Myocyte (in vitro differentiated cells): ENCODE data around the gene DNASE2B. TPM values are rescaled to one million over a fixed set of nuclear protein-coding genes. Genes with fewer than 3 reads are reported as not detected.
"Not testable (repeated sequence)": the region's sequence is repeated elsewhere in the genome, so short reads cannot be mapped to it uniquely, and the experiment has no call there.

Source experiments
- DNase-seq: peaks from one replicate; pipeline ENCODE4 v3.0.0-alpha.2; 2012; ENCODE audit warnings: low read depth
- total RNA-seq: library from RNA; depleted of rRNA; stranded (reverse); fragments of >200 nt; gene quantifications from 2 replicates; pipeline ENCODE4 v1.2.3, GENCODE V29; 2014

The DNASE2B gene
- total RNA-seq, 1 donor from 2014 or later = not detected

GRCh38 chr1:84442747-84443646, 44.7 kb downstream of the DNASE2B start:
- not testable (repeated sequence) for DNase-seq

GRCh38 chr1:84448704-84449103, 50.4 kb downstream of the DNASE2B start:
- DNase-seq = not testable (repeated sequence)

DNA sequence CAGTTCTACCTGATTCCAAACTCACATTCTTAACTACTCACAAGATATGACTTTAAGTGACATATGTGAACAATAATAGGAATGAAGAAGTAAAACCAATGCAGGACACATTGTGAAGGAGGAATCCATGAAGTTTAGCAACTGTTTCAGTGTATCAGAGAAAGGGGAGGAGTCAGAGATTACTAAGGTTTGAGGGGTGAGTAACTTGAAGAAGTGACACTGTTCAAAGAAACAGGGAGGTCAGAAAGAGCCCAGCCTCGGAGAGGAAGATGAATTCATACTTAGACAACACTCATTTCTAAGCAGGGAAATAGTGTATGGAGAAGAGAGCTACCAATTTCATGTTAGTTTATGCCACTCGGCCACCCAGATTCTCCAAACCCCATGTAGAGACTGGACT, 52.6 kb downstream of the DNASE2B start:
- DNase-seq = no peak

DNA sequence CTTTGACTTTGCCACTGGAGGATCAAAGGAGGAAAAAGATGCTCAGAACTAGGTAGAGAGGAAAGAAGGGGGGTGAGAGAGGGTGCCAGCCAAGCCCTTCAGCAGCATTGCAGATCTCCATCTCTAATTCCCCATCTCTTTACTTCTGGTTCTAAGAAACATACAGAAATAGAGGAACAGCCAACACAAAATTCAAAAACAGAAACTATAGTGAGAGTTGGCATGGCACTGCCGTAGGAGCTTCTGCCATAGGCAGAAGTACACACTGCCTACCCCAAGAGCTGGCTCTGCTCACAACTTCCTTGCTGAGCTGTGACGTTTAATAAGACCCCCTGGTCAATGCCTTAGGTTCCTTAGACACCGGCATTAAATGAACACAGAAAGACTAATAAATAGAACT, 54.2 kb downstream of the DNASE2B start:
- DNase-seq = no peak

DNA sequence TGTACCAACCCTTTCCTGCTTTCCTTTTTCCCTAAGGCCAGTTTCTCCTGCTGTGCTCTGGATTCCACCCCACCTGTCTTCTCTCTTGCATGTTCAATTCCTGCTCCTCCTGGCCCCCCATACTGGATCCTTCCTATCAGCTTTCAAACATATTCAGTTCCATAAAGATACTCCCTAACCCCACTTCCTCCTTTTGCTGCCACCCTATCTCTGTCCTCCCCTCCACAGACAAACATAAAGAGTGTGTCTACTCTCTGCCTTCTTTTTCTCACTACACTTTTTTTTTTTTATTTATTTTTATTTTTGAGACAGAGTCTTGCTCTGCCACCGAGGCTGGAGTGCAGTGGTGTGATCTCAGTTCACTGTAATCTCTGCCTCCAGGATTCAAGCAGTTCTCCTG, 63.8 kb downstream of the DNASE2B start:
- no peak for DNase-seq

Other genes with a start within 250 kb of the DNASE2B start
- 0.70 and 0.99 TPM in 2 replicates for gene SAMD13, start 96.8 kb upstream of the DNASE2B start, total RNA-seq
- gene RPF1, start 80.8 kb downstream of the DNASE2B start, total RNA-seq = 34.1 and 36.0 TPM in 2 replicates
- gene SPATA1, start 107.9 kb downstream of the DNASE2B start, total RNA-seq = 0.19 and 5.9 TPM in 2 replicates
- gene GNG5, start 108.1 kb downstream of the DNASE2B start, total RNA-seq = 97.8 and 157 TPM in 2 replicates
- 9.5 and 10.2 TPM in 2 replicates for gene CTBS, start 176.0 kb downstream of the DNASE2B start, total RNA-seq